Esophagus mucosa (tissue), 1 donor: ENCODE measurements around the gene EPM2AIP1. TPM values are rescaled to one million over a fixed set of nuclear protein-coding genes. Genes with fewer than 3 reads are reported as not detected.
A peak's percentile ranks its signal among the peaks of the same experiment; 100 is the strongest.
"Not testable (repeated sequence)": the region's sequence is repeated elsewhere in the genome, so short reads cannot be mapped to it uniquely, and the experiment has no call there.

Experiments
- ATAC-seq: fragments of 200-7000 bp; cut with Tn5 transposase; one replicate; pipeline ENCODE4 v1.9.1; 2020
- total RNA-seq: library from RNA; stranded (reverse); gene quantifications from one replicate; pipeline ENCODE4 v1.2.4, GENCODE V29; 2023
- donor health status: DM: yes; HTN: yes; CAD: no.

The EPM2AIP1 gene
- total RNA-seq, 1 donor from 2014 or later = 8.5 TPM

DNA sequence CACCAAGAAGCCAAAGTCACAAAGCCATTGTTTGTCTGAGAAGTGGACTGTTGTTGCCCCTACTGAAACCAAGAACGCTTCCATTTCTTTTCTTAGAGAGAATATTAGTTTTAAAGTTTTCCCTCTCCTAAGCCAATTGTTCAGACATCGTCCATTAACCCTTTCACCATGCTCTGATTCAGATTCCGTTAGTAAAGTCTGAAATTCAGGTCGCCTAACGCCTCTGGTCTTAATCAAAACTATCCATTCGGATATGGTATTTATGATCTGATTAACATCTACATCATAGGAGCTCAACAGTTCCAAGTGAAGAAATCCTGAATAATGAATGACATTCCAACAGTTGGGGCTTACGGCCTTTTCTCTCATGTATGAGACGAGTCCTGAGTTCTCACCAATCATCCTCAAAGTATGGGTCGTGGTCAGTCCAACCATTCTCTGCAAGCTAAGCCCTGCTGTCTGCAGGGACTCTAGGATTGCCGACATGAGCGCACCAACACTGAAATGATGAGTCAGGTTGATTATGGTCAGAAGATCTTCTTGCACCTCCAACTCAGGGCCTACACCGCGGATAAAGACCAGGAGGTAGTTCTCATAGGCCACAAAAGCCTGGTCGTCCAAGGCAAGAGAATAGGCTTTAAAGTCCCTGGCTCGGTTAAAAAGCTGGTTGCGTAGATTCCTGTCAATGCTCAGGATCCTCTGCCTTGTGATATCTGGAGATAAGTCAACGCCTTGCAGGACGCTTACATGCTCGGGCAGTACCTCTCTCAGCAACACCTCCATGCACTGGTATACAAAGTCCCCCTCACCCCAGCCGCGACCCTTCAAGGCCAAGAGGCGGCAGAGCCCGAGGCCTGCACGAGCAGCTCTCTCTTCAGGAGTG, 767 bp downstream of the EPM2AIP1 start:
- peak; percentile 4 for ATAC-seq

DNA sequence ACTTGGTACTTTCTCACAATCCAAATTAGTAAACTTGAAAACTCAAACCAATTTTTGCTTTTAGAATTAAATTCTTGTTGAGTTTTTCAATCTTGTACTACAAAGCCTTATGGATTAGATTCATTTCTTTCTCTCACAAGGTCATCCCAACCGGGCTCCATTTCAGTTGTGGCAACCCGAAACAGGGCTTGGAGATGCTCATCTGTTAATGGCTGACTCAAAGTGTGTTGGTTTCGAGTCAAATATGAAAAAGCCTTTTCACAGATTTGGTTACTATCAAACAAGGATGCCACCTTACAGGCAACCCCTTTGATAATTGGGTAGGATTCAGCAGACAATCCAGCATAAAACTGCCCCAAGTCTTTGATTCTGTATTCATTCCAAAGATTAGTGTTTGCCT, 1.8 kb downstream of the EPM2AIP1 start:
- ATAC-seq = no peak

DNA sequence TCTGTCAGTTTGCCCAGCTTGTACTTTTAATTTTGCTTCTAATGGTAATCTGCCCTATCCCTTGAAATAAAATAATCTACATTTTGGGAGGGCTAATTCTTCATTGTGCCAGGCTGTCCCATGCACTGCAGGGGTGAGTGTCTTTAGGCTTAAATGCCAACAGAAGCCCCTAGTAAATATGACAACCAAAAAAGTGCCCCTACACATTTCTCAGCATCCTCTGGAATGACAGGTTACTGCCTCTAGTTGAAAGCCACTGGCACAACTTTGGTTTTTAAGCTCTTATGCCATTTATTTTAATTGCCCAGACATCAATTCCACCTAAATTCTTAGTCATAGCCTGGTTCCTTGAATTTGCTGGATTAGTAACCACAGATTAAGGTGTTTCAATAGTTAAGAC, 3.4 kb downstream of the EPM2AIP1 start:
- ATAC-seq = no peak

DNA sequence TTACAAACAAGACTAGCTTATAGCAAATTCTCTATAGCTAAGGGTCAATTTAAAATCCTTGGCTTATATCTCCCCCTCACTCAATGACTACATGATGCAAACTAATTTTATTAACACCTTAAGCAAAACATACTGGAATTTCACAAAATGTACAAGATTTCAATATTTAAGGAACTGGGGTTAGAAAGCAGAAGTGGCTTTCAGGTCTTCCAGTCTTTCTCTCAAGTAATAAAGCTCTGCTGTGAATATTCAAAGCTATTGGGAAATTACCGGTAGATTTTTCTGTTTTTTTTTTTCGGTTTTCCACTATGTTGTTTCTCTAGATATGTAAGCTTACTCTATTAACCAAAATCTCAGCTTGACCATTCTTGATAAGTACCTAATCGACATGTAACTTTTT, 3.9 kb downstream of the EPM2AIP1 start:
- ATAC-seq = no peak

DNA sequence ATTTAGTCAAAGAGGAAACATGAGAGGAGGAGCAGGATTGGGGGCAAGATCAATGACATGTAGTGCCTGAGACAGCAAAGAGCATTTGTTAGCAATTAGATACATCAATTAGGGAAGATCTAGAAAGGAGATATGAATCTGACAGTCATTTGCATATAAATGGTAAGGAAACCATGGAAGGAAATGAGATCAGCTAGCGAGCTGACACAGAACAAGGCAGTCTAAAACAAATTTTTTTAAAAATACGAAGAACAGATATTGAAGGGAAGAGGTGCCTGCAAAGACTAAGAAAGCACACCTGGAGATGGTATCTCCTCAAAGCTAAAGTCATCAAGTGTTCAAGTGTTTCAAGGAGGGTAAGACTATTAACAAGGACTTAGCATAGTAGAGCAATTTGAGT, 4.6 kb downstream of the EPM2AIP1 start:
- no peak for ATAC-seq

DNA sequence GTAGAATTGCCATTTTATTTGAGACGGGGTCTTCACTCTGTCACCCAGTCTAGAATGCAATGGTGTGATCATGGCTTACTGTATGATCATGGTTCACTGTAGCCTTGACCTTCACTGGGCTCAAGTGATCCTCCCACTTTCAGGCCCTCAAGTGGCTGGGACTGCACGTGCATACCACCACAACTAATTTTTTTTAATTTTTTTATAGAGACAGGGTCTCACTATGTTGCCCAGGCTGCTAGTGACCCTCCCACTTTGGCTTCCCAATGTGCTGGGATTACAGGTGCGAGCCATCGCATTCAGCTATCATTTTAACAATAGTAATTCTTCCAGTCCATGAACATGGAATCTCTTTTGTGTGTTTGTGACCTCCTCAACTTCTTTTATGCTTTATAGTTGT, 11.9 kb downstream of the EPM2AIP1 start:
- ATAC-seq = no peak

DNA sequence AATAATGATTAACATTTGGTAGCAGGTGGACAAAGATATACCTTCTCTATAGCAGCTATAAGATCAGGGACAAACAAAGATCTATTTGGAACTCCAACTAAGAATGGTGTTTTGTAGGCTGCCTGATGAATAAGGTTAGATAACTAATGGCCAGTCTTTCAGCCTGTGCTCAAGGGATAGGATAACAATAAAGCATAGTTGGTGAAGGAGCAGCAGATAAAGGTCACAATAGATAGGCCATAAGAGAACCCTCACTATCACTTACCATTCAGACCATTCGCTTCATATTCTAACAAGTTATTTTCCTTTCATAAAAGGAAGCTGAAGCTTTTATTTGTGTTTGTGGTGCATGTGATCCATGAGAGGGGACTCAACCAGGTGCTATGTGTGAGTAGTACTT, 19.8 kb downstream of the EPM2AIP1 start:
- ATAC-seq = no peak

DNA sequence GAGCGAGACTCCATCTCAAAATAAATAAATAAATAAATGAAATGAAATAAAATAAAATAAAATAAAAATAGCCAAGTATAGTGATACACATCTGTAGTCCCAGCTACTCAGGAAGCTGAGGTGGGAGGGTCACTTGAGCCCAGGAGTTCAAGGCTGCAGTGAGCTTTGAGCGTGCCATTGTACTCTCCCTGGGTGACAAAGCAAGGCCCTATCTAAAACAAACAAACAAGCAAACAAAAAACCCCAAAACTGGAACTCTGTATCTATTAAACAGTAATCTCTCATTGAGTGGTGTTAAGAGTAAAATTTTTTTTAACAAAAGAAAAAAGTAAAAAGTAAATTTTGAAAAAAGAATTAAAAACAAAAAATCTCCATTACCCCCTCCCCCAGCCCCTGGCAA, 20.8 kb downstream of the EPM2AIP1 start:
- ATAC-seq = no peak

DNA sequence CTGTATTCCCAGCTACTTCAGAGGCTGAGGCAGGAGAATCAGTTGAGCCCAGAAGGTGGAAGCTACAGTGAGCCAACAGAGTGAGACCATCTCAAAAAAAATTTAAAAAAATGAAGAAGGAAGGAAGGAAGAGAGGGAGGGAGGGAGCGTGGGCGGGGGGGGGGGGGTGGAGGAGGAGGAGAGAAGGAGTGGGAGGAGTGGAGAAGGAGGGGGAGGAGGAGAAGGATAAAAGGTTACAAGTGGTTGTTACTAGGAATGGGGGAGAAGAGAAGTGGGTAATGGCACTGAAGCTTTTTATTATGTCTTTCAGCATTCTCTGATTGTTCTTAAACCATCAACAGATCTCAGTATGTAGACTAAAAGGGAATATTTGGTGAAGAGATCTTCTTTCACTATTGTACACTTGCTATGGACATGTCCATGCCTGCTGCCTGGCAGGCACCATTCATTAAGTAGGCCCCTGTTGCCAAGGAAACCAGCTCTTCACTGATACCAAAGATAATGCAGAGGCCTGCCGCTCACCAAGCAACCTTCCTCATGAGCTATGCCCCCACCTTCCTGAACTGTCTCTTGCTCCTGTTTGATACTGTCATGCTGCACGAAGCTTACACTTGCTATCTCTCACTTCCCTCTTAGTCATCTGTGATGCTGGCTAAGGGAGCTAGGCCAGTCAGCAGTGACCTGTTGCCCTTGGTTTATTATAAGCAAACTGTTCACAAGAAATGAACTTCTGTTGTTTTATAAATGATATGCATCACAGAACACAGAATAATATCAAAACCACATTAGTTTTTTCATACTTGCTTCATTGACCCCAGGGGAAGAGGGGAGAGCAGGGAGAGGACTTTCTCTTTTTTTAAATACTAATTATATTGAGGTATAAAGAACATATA, 23.1 kb downstream of the EPM2AIP1 start:
- ATAC-seq = peak; percentile 76

DNA sequence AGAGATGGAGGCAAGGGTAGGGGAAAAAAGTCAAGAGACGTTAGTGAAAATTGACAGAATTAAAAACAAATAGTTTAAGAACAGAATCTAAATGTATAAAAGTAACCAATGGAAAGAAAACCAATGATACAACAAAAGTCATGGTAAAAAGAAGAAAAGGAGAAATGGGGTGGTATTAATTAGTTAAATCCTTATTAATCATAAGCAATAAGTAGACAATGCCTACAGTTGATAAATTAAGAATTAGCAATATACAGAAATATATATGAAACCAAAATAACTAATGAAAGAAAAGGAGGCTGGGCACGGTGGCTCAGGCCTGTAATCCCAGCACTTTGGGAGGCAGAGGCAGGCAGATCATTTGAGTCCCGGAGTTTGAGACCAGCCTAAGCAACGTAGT, 23.8 kb downstream of the EPM2AIP1 start:
- no peak for ATAC-seq

DNA sequence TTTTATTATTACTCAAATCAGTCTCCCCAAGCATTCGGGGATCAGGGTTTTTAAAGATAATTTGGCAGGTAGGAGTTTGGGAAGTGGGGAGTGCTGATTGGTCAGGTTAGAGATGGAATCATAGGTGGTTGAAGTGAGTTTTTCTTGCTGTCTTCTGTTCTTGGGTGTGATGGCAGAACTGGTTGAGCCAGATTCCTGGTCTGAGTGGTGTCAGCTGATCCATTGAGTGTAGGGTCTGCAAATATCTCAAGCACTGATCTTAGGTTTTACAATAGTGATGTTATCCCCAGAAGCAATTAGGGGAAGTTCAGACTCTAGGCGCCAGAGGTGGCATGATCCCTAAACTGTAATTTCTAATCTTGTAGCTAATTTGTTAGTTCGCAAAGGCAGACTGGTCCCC, 27.5 kb downstream of the EPM2AIP1 start:
- no peak for ATAC-seq

DNA sequence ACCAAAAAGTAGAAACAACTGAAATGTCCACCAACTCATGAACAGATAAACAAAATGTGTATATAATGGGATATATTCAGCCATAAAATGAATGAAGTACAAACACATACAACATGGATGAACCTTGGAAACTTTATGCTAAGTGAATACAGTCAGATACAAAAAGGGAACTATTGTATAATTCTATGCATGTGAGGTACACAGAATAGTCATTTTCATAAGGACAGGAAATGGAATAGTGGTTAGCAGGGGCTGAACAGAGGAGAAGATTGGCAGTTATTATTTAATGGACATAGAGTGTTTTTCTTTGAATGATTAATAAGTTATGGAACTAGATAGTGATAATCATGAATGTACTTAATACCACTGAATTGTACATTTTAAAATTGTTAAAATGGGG, 28.1 kb downstream of the EPM2AIP1 start:
- no peak for ATAC-seq

DNA sequence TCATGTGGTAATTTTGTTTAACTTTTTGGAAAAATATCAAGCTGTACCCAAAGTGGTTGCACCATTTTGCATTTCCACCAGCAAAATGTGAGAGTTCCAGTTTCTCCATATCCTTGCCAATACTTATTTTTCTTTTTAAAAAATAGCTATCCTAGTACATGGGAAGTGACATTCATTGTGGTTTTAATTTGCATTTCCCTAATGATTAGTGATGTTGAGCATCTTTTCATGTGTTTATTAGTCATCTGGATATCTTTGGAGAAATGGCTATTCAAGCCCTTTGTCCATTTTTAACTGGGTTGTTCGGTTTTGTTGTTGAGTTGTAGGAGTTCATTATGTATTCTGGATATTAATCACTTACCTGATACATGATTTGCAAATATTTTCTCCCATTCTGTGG, 28.6 kb downstream of the EPM2AIP1 start:
- ATAC-seq = no peak

DNA sequence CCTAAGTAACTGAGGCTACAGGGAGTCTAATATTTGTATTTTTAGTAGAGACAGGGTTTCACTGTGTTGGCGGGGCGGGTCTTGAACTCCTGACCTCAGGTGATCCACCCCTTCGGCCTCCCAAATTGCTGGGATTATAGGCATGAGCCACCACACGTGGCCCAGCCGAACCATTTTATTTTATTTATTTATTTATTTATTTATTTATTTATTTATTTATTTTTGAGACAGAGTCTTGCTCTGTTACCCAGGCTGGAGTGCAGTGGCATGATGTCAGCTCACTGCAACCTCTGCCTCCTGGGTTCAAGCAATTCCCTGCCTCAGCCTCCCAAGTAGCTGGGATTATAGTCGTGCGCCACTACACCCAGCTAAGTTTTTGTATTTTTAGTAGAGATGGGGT, 29.9 kb downstream of the EPM2AIP1 start:
- not testable (repeated sequence) for ATAC-seq

DNA sequence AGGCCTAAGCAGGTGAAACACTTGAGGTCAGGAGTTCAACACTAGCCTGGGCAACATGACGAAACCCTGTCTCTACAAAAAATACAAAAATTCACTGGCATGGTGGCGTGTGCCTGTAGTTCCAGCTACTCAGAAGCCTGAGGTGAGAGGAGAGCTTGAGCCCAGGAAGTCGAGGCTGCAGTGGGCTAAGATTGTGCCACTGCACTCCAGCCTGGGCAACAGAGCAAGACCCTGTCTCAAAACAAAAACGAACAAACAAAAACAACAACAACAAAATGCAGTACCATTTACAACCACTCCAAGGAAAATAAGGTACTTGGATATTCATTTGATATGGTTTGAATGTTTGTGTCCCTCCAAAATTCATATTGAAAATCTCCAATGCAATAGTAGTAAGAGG, 32.4 kb downstream of the EPM2AIP1 start:
- ATAC-seq = no peak

DNA sequence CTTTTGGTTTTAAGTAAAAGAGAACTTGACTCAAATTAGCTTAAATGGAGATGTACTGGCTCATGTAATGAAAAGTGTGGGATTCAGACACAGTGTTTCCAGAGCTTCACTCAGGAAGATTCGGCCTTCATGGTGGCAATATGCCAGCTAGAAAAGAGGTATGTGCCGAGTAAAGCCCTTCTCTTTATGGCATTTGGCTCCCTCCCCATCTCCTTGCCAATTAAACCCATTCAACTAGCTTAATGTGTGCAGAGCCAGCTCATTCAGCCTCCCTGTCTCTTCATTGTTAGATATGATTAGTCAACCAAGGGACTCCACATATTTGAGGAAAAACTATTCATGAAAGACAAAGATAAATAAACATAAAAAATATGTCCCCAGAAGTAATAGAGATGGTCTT, 33.1 kb downstream of the EPM2AIP1 start:
- ATAC-seq = no peak

DNA sequence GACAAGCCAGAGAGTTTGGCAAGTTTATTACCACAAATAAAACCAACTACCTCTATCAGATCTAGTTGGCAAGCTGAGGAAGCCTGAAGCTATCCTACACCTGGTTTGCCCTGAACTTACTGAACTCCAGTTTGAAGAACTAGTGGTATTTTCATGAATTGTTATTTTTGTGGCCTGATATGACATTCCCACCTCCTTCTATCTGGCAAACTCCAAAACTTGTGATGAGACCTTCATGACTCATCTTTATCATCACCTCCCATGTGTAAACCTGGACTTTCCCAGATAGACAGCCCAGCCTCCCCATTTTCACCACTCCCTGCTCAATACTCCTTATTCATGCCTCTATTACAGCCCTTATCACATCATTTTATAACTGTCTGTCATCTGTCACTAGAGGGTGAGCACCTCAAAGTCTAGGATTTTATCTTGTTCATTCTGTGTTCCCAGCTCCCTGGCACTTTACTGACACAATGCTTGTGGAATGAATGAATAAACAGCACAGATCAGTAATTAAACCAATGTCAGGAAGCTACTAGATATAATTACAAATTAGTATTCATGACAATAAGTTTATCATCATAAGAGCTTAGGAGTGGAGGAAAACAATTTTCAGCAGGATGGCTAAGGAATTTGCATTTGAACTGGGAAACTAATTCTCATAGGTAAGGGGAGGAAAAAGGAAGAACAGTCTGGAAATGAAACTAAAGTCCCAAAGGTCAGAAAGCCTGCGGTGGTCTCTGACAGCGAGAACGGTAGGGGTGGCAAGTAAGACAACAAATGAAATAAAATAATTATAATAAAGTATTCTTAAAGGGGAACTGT, 34.9 kb downstream of the EPM2AIP1 start:
- no peak for ATAC-seq

DNA sequence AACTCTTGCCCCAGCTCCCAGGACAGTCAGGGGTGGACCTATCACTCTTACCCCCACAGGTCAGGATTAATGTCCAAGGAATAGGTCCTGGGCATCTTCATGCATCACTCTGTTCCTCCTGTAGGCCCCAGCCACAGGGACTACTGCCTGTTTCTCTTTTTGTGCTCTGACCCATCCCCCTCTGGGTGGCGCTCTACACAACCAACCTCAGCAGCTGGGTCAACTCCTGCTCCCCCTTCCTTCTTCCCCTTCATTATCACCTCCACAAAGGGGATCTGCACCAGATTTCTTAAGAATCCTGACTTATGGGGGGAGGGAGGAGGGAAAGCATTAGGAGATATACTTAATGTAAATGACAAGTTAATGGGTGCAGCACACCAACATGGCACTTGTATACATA, 35.9 kb downstream of the EPM2AIP1 start:
- no peak for ATAC-seq

DNA sequence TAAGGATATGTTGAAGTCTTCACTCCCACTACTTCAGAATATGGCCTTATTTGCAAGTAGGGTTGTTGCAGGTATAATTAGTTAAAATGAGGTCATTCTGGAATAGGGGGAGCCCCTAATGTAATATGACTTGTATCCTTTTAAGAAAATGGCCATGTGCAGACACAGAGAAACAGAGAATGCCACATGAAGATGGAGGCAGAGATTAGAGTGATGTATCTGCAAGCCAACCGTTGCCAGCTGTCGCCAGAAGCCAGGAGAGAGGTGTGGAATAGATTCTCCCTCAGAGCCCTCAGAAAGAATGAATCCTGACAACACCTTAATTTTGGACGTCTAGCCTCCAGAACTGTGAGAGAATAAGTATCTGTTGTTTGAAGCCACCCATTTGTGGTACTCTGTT, 36.8 kb downstream of the EPM2AIP1 start:
- ATAC-seq = no peak

DNA sequence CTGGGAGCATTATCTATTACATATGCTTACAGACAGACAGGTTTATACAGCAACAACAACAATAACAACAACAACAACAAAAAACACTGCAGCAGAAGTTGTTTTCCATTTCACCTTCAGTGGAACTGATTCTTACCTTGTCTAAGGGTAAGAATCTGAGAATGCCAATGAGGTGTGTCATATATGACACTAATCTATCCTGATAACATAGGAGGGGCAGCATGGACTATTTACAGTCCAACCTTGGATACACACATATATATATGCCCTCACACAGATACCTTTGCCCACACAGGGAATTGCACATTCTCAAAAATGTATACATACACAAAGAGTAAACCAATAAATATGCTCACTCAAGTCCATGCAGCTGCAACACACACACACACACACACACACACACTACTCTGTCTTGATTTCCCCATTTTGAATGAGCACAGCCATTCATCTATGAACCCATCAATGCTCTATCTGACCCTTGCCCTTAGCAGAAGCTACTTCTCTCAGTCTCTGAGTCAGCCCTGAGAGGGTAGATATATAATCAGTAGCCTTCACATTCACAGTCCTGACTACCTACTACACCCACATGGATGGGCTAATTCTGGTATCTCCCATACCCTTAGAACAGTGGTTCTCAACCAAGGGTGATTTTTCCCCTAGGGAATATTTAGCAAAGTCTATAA, 38.3 kb downstream of the EPM2AIP1 start:
- ATAC-seq = no peak

DNA sequence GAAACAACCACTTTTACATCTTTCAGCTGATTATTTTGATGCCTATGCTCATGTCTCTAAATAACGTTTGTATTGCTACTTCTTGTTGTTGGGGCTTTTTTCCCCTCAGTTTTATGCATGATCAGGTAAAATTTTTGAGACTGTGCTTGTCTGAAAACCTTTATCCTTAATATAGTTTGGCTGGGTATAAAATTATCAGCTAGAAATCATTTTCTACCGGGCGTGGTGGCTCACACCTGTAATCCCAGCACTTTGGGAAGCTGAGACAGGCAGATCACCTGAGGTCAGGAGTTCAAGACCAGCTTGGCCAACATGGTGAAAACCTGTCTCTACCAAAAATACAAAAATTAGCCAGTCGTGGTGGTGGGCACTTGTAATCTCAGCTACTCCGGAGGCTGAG, 45.1 kb downstream of the EPM2AIP1 start:
- not testable (repeated sequence) for ATAC-seq

DNA sequence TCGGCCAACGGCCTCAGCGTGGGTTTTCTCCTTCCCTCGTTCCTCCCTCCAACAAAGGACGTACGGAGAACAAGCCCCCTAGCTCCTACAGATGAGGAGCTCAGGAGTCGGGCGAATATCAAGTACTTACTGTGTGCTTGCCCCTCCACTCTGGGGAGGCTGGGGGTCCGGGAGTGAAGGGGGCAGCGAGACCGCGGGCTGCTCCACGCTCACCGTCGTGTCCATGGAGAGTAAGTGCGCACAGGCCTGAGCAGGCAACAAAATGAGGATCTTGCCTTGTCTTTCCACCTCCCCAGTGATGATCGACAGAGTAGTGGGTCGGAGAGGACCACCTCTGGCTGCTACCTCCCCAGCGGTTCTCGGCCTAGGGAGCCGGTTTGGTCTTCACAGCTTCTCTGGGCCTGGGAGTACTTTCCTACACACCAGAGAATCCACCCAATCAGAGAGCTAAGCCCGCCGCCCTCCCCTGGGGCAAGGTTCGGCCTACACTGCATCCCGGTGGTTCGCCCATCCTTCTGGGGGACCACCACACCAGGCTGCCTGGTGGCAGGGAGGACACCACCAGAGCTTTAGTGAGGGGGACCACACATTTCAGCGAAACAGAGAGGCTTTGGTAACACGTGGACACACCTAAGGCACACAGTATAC, 47.5 kb downstream of the EPM2AIP1 start:
- peak; percentile 21 for ATAC-seq
